ENCODE data around the gene FBXO33. TPM values are rescaled to one million over a fixed set of nuclear protein-coding genes. Genes with fewer than 3 reads are reported as not detected.
"Not testable (repeated sequence)": the region's sequence is repeated elsewhere in the genome, so short reads cannot be mapped to it uniquely, and the experiment has no call there.

Gene FBXO33
- total RNA-seq, 4 donors from 2014 or later: 12.4 to 23.7 (median 15.3) TPM

DNA sequence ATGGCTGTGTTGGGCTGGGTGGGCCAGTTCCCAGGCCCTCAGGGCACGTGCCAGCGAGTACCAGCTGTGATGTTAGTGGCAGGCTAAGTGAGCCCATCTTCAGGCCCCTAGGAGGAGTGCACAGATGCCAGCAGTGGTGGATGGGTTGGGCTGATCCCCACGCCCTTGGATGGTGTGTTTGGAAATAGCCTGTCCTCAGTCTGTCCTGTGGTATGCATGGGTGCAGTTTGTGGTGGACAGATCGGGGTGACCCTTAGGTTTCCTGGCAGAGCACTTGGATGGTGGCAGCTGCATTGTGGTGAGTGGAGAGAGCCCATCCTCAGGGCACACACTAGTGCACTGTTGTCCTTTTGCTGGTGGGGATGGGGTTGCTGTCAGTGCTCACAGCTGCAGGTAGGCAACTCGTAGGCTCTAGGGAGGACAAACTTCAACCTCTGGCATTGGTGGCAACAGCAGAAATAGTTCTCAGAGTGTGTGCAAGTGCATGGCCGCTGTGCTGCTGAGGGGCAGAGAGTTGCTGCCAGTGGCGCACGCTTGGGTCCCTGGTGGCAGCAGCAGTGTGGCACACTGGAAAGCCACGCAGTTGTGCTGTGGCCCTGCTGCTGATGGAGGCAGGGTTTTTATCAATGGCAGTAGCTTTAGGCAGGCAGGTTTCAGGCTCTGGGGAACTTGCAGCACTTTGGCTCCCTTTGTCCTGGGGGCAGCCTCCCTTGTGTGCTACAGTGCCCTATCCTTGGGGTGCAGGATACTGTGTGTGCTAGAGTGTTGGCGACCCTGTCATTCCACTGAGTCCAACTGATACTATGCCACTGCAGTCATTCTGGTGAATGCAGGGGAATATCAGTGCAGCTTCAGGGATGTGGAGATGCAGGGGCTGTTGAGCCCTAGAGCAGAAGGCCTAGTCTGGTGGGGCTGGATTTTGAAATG is 65.5 kb downstream of the FBXO33 start:
- H3K27ac ChIP-seq: no peak overlapping the region
- TF ChIP-seq POLR2AphosphoS5 (IDR thresholded peaks at IDR 0.05) (no peak), POLR2A (IDR thresholded peaks at IDR 0.05) (no peak), EP300 (IDR thresholded peaks at IDR 0.05) (no peak)
- TF ChIP-seq, protein P1, sequence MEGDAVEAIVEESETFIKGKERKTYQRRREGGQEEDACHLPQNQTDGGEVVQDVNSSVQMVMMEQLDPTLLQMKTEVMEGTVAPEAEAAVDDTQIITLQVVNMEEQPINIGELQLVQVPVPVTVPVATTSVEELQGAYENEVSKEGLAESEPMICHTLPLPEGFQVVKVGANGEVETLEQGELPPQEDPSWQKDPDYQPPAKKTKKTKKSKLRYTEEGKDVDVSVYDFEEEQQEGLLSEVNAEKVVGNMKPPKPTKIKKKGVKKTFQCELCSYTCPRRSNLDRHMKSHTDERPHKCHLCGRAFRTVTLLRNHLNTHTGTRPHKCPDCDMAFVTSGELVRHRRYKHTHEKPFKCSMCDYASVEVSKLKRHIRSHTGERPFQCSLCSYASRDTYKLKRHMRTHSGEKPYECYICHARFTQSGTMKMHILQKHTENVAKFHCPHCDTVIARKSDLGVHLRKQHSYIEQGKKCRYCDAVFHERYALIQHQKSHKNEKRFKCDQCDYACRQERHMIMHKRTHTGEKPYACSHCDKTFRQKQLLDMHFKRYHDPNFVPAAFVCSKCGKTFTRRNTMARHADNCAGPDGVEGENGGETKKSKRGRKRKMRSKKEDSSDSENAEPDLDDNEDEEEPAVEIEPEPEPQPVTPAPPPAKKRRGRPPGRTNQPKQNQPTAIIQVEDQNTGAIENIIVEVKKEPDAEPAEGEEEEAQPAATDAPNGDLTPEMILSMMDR (IDR thresholded peaks at IDR 0.05): no peak
- peaks cover 16% of the 10 kb centered on the region for H3K36me3 ChIP-seq
- no peaks in the 10 kb centered on the region for H3K27me3 ChIP-seq
- 93% methylated on average over 10 of the region's 10 CpGs for WGBS
- no peaks in the 10 kb centered on the region for H3K9me3 ChIP-seq
- H3K4me1 ChIP-seq: no peaks in the 10 kb centered on the region
- no peak overlapping the region for H3K4me3 ChIP-seq
- no peak for DNase-seq (ENCODE audit: low spot score in 2 of 2)

DNA sequence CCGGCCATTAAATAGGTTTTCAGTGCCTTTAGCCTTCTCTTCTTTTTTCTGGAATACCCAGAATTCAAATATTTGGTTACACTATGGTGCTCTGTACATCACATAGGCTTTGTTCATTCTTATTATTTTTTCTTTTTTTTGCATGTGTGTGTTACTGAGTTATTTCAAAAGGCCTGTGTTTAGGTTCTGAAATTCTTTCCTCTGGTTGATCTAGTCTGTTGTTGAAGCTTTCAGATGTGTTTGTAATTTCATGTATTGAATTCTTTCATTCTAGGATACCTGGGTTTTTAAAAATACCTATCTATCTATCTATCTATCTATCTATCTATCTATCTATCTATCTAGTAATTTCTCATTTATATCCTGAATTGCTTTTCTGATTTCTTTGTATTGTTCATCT is 66.9 kb downstream of the FBXO33 start:
- WGBS: 94% methylated on average over 1 of the region's 1 CpG
- H3K36me3 ChIP-seq: peaks cover 13% of the 10 kb centered on the region
- no peak for DNase-seq (ENCODE audit: low spot score in 2 of 2)
- no peaks in the 10 kb centered on the region for H3K4me1 ChIP-seq
- TF ChIP-seq POLR2AphosphoS5 (IDR thresholded peaks at IDR 0.05) (no peak), POLR2A (IDR thresholded peaks at IDR 0.05) (no peak), EP300 (IDR thresholded peaks at IDR 0.05) (no peak)
- TF ChIP-seq, protein P1 (IDR thresholded peaks at IDR 0.05): no peak
- H3K9me3 ChIP-seq: no peaks in the 10 kb centered on the region
- no peak overlapping the region for H3K4me3 ChIP-seq
- H3K27ac ChIP-seq: no peak overlapping the region
- H3K27me3 ChIP-seq: no peaks in the 10 kb centered on the region

DNA sequence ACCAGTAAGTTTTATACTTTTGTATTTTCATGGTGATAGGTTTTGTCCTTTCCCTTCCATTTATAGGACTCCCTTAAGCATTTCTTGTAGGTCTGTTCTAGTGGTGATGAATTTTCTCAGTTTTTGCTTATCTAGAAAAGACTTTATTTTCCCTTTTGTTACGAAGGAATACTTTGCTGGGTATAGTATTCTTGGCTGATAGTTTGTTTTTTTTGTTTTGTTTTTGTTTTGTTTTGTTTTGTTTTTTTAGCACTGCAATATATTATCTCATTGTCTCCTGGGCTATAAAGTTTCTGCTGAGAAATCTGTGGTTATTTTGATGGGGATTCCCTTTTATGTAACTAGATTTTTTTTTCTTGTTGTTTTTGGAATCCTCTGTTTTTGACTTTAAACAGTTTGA is 67.7 kb downstream of the FBXO33 start:
- Histone ChIP-seq H3K27ac (no peak overlapping the region), H3K9me3 (no peaks in the 10 kb centered on the region), H3K27me3 (no peaks in the 10 kb centered on the region), H3K4me3 (no peak overlapping the region), H3K4me1 (no peaks in the 10 kb centered on the region), H3K36me3 (peaks cover 11% of the 10 kb centered on the region)
- DNase-seq (ENCODE audit: low spot score in 2 of 2): no peak
- WGBS: 100% methylated on average over 1 of the region's 1 CpG
- TF ChIP-seq EP300 (IDR thresholded peaks at IDR 0.05) (no peak), POLR2AphosphoS5 (IDR thresholded peaks at IDR 0.05) (no peak), POLR2A (IDR thresholded peaks at IDR 0.05) (no peak)
- TF ChIP-seq, protein P1 (IDR thresholded peaks at IDR 0.05): no peak

DNA sequence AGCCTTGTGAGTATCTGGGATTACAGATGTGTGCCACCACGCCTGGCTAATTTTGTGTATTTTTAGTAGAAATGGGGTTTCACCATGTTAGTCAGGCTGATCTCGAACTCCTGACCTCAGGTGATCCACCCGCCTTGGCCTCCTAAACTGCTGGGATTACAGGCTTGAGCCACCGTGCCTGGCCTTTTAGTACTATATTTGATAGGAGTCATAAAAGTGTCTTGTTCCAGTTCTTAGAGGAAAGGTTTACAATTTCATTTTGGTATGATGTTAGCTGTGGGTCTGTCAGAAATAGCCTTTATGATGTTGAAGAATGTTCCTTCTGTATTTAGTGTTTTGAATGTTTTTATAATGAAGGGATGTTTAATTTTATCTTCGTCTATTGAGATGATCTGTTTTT is 70.7 kb downstream of the FBXO33 start:
- not testable (repeated sequence) for H3K4me1 ChIP-seq; H3K9me3 ChIP-seq; H3K27me3 ChIP-seq; H3K4me3 ChIP-seq; H3K27ac ChIP-seq; DNase-seq (ENCODE audit: low spot score in 2 of 2)
- WGBS: 93% methylated on average over 5 of the region's 5 CpGs
- peaks cover 23% of the 10 kb centered on the region for H3K36me3 ChIP-seq

DNA sequence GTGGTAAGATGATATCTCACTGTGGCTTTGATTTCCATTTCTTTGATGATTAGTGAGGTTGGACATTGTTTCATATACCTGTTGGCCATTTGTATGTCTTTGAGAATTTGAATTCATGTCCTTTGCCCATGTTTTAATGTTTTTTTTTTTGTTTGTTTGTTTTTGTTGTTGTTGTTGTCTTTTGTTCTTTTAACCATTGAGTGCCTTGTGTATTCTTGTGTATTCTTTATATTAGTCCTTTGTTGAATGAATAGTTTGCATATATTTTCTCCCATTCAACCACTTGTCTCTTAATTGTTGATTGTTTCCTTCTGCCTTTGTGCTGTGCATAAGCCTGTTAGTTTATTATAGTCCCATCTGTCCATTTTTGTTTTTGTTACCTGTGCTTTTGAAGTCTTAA is 71.9 kb downstream of the FBXO33 start:
- Histone ChIP-seq H3K27me3 (no peaks in the 10 kb centered on the region), H3K4me3 (no peak overlapping the region), H3K36me3 (peaks cover 23% of the 10 kb centered on the region), H3K4me1 (no peaks in the 10 kb centered on the region), H3K27ac (no peak overlapping the region), H3K9me3 (no peaks in the 10 kb centered on the region)
- DNase-seq (ENCODE audit: low spot score in 2 of 2): no peak
- no peak for TF ChIP-seq EP300 (IDR thresholded peaks at IDR 0.05)
- TF ChIP-seq POLR2AphosphoS5 (IDR thresholded peaks at IDR 0.05): no peak
- no peak for TF ChIP-seq POLR2A (IDR thresholded peaks at IDR 0.05)
- TF ChIP-seq, protein P1 (IDR thresholded peaks at IDR 0.05): no peak

DNA sequence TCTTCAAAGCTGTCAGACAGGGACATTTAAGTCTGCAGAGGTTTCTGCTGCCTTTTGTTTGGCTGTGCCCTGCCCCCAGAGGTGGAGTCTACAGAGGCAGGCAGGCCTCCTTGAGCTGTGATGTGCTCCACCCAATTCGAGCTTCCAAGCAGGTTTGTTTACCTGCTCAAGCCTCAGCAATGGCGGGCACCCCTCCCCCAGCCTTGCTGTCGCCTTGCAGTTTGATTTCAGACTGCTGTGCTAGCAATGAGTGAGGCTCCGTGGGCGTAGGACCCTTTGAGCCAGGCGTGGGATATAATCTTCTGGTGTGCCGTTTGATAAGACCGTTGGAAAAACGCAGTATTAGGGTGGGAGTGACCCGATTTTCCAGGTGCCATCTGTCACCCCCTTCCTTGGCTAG is 73.2 kb downstream of the FBXO33 start:
- 99% methylated on average over 9 of the region's 10 CpGs for WGBS
- not testable (repeated sequence) for DNase-seq (ENCODE audit: low spot score in 2 of 2)

More for the DNA sequence above, 73.2 kb downstream of the FBXO33 start:
- H3K27me3 ChIP-seq, H3K27ac ChIP-seq, H3K4me1 ChIP-seq, H3K4me3 ChIP-seq, H3K9me3 ChIP-seq: not testable (repeated sequence)
- H3K36me3 ChIP-seq: peaks cover 21% of the 10 kb centered on the region
